WTC11 (cell line): ENCODE measurements around the gene RAD51.
"Not testable (repeated sequence)": the region's sequence is repeated elsewhere in the genome, so short reads cannot be mapped to it uniquely, and the experiment has no call there.

Source experiments
- ZNF423 ChIP-seq: fragments of 250-450 bp; sonication (Bioruptor Pico); IDR thresholded peaks from 2 replicates; pipeline ENCODE4 v2.1.2; 2022; ENCODE audit warnings: mild to moderate bottlenecking, moderate library complexity
- TF ChIP-seq, protein P1 (sequence below): fragments of 200-600 bp; IDR thresholded peaks from 2 replicates; pipeline ENCODE4 v1.8.0; 2022; ENCODE audit warnings: antibody characterized with exemption

DNA sequence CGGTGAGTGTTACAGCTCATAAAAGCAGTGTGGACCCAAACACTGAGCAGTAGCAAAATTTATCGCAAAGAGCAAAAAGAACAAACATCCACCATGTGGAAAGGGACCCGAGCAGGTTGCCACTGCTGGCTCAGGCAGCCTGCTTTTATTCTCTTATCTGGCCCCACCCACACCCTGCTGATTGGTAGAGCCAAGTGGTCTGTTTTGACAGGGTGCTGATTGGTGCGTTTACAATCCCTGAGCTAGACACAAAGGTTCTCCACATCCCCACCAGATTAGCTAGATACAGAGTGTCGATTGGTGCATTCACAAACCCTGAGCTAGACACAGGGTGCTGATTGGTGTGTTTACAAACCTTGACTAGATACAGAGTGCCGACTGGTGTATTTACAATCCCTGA, 18.7 kb upstream of the RAD51 start:
- TF ChIP-seq, protein P1, sequence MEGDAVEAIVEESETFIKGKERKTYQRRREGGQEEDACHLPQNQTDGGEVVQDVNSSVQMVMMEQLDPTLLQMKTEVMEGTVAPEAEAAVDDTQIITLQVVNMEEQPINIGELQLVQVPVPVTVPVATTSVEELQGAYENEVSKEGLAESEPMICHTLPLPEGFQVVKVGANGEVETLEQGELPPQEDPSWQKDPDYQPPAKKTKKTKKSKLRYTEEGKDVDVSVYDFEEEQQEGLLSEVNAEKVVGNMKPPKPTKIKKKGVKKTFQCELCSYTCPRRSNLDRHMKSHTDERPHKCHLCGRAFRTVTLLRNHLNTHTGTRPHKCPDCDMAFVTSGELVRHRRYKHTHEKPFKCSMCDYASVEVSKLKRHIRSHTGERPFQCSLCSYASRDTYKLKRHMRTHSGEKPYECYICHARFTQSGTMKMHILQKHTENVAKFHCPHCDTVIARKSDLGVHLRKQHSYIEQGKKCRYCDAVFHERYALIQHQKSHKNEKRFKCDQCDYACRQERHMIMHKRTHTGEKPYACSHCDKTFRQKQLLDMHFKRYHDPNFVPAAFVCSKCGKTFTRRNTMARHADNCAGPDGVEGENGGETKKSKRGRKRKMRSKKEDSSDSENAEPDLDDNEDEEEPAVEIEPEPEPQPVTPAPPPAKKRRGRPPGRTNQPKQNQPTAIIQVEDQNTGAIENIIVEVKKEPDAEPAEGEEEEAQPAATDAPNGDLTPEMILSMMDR: not testable (repeated sequence)
- not testable (repeated sequence) for TF ChIP-seq ZNF423 (CRISPR knock-in tag)
